ENCODE data around the gene SHOC2.

DNA sequence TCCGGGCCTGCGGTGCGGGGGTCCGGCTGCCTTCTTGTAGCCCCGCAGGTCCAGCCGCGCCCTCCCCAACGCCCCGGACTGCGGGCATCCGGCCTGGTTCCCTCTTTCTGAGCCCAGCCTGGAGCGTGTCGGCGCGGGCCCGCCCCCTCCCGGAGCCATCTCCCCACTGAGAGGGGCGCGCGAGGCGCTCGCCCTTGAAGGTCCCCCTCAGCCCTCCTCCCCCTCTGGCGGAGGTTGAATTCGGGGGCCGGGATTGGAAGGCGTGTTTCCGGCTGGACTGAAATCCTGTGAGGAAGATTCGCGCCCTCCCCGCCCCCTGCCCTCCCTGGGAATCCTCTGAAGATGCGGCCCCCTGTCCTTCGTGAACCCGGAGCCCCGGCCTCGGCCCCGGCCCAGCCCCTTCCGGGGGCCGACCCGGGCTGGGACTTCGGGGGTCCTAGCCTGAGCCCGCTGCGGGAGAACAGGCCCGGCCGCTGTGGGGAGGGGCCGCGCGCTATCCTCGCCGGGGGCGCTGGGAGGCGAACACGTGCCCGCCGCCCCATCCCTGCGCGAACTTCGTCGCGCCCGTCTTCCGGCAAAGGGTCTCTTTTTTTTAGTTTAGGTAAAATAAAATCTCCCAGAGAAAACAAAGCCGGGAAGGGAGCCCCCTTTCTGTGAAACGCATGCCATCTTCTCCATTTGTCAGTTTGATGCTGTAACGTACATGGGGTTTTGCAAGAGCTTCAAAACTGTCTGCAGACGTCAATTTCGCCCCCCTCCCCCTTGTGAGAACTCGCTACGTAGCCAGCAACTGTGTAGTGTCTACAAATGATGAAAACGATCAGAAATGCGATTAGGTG lies 47.0 kb upstream of the SHOC2 start:
- TF ChIP-seq, protein P1, sequence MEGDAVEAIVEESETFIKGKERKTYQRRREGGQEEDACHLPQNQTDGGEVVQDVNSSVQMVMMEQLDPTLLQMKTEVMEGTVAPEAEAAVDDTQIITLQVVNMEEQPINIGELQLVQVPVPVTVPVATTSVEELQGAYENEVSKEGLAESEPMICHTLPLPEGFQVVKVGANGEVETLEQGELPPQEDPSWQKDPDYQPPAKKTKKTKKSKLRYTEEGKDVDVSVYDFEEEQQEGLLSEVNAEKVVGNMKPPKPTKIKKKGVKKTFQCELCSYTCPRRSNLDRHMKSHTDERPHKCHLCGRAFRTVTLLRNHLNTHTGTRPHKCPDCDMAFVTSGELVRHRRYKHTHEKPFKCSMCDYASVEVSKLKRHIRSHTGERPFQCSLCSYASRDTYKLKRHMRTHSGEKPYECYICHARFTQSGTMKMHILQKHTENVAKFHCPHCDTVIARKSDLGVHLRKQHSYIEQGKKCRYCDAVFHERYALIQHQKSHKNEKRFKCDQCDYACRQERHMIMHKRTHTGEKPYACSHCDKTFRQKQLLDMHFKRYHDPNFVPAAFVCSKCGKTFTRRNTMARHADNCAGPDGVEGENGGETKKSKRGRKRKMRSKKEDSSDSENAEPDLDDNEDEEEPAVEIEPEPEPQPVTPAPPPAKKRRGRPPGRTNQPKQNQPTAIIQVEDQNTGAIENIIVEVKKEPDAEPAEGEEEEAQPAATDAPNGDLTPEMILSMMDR (conservative IDR thresholded peaks at IDR 0.05; ENCODE audit: low read depth, low read length), result no peak
- no peak for TF ChIP-seq EZH2 (IDR thresholded peaks at IDR 0.05; ENCODE audit: low read length, unreplicated experiment)

All from PC-3 (cell line).